IPS-15b (cell line): ENCODE measurements around the gene SPRR2A.
"Not testable (repeated sequence)": the region's sequence is repeated elsewhere in the genome, so short reads cannot be mapped to it uniquely, and the experiment has no call there.

Source experiments
- H3K27me3 ChIP-seq: one replicate; pipeline ENCODE4 v1.6.1; 2013; ENCODE audit warnings: low read length; ENCODE audit not compliant: control insufficient read depth, insufficient read depth
- H3K36me3 ChIP-seq: one replicate; pipeline ENCODE4 v1.6.1; 2013; ENCODE audit warnings: low read length; ENCODE audit not compliant: control insufficient read depth, insufficient read depth
- H3K4me1 ChIP-seq: one replicate; pipeline ENCODE4 v1.6.1; 2013; ENCODE audit warnings: mild to moderate bottlenecking, low read length; ENCODE audit not compliant: control insufficient read depth, insufficient read depth
- H3K4me3 ChIP-seq: one replicate; pipeline ENCODE4 v1.5.1; 2013; ENCODE audit warnings: low read depth, low read length
- H3K9ac ChIP-seq: one replicate; pipeline ENCODE4 v1.6.1; 2013; ENCODE audit warnings: low read depth, mild to moderate bottlenecking, low read length
- H3K9me3 ChIP-seq: one replicate; pipeline ENCODE4 v1.6.1; 2013; ENCODE audit warnings: mild to moderate bottlenecking, low read length; ENCODE audit not compliant: control insufficient read depth, insufficient read depth

The SPRR2A gene

DNA sequence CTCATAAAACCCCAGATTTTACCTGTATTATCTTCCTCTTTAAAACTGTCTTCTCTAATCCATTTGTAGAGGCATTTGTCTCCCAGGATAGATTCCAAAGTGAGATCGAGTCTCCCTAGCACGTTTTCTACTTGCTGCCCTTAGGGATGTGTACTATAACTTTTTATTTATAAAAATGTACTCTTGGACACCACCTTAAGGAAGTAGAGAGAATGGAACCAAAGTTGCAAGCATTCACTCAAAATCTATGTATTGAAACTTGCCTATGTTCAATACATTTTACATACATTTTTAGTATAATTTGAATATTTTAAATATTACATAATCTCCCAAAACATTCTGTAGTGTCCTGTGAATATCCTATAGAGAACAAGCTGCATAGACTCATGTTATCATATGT is 842 bp upstream of the SPRR2A start:
- H3K9ac ChIP-seq = no peak overlapping the region
- no peaks in the 10 kb centered on the region for H3K36me3 ChIP-seq
- H3K9me3 ChIP-seq = no peaks in the 10 kb centered on the region
- H3K27me3 ChIP-seq = no peaks in the 10 kb centered on the region
- no peaks in the 10 kb centered on the region for H3K4me1 ChIP-seq
- no peak overlapping the region for H3K4me3 ChIP-seq

DNA sequence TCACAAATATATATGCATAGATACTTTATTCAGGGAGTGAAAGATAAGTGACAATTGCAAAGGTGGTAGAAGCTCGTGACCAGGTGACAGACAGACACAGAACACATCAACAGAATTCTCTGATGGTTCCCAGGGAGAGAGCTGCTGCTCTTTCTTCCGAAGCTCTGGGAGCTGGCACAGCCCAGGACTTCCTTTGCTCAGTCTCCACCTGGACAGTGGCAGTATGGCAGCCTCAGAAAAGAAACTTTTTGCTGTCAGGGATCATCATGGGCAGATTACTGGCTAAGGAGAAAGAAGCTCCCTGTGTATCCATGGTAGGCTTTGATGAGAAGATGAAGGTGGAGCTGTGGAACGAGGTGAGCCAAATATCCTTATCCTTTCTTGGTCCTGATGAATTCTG is 1.2 kb downstream of the SPRR2A start:
- H3K27me3 ChIP-seq, H3K9me3 ChIP-seq, H3K4me1 ChIP-seq, H3K4me3 ChIP-seq, H3K9ac ChIP-seq, H3K36me3 ChIP-seq: not testable (repeated sequence)

DNA sequence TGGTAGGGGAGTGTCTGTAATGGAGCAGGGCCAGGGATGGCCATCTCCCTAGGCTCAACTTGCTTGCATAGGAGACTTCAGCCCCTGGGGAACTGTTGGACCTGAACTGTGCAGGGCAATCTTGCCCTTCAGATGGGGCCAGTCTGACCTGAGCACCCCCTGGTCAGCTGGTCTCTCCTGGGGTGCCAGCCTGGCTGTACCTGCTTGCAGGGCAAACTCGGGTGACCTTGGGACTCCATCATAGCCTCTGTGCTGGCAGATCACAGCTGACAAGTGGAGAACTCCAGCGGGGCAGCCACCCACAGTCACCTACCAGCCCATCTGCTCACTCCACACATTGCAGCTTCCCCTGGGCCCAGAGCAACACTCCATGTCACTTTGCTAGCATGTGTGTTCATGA is 8.1 kb downstream of the SPRR2A start:
- Histone ChIP-seq H3K4me3 (no peak overlapping the region), H3K36me3 (no peaks in the 10 kb centered on the region), H3K4me1 (no peaks in the 10 kb centered on the region), H3K9ac (no peak overlapping the region), H3K27me3 (no peaks in the 10 kb centered on the region), H3K9me3 (no peaks in the 10 kb centered on the region)

DNA sequence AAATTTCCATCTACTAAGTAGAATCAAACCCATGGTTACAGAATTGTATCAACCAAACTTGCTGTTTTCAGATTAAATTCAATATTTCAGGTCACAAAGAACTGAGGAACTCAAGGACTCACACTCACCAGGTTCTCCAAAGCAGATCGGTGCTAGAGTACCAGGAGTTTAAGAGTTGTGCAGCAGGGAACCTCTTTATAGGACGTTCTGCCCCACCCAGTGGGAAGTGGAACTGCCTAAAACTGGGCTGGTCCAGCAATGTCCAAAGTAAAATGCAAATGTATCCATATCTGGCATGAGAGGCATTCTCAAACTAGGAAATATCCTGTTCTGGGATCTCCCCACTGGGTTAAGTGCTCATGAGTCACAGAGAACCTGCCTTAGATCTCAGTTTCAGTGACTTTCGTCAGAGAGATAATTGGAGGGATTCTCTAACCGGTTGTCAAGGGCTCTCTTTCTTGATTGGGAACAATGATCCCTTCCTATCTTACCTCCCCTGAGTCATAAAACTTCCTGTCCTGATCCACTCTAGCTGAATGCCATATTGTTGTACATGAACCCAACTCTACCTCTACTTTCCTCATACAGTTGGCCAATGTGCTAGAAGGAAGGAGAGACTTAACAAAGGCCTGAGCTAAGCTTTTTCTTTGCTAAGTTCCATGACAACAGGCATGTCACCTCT is 16.2 kb downstream of the SPRR2A start, which contains the start of gene SPRR2D:
Gene SPRR2D (minus strand): TSS at position 171 of the 682 bp plus-strand sequence. CDS start 774 bp downstream, outside the sequence.
- no peaks in the 10 kb centered on the region for H3K27me3 ChIP-seq
- no peak within 1 kb of the TSS for H3K9ac ChIP-seq
- H3K9me3 ChIP-seq = no peaks in the 10 kb centered on the region
- H3K36me3 ChIP-seq = no peaks in the 10 kb centered on the region
- no peaks in the 10 kb centered on the region for H3K4me1 ChIP-seq
- H3K4me3 ChIP-seq = no peak within 1 kb of the TSS

DNA sequence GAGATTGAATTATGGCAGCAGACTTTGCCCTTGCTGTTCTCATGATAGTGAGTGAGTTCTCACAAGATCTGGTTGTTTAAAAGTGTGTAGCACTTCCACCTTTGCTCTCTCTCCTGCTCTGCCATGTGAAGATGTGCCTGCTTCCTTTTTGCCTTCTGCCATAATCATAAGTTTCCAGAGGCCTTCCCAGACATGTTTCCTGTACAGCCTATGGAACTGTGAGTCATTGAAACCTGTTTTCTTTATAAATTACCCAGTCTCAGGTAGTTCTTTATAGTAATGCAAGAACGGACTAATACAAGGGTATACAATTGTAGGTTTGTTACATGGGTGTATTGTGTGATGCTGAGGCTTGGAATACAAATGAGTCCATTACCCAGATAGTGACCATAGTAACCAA is 22.1 kb downstream of the SPRR2A start:
- Histone ChIP-seq H3K9ac (no peak overlapping the region), H3K36me3 (no peaks in the 10 kb centered on the region), H3K27me3 (no peaks in the 10 kb centered on the region), H3K9me3 (no peaks in the 10 kb centered on the region), H3K4me3 (no peak overlapping the region), H3K4me1 (no peaks in the 10 kb centered on the region)

DNA sequence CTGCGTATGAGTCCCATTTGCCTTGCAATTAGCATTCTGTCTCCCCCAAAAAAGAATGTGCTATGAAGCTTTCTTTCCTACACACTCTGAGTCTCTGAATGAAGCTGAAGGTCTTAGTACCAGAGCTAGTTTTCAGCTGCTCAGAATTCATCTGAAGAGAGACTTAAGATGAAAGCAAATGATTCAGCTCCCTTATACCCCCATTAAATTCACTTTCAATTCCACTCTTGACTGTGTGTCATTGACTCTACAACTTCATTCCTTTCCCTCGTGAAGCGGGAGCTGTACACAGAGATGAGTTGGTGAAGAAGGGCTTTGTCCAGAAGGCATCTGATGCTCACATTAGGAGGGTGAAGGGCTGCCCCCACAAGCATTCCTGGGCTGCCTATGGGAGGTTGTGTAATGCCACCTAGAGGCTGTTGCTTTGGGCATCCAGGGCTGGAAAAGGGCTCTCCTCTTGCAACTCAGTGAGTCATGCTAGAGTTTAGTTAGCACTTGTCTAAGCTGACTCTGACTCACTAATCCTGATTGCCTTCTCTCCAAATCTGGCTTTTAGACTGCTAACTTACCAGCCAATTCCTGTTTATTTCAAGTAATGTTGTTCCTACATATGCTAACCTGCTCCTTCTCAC is 24.5 kb downstream of the SPRR2A start:
- H3K27me3 ChIP-seq = no peaks in the 10 kb centered on the region
- H3K4me1 ChIP-seq = no peaks in the 10 kb centered on the region
- no peaks in the 10 kb centered on the region for H3K9me3 ChIP-seq
- H3K4me3 ChIP-seq = no peak overlapping the region
- H3K36me3 ChIP-seq = no peaks in the 10 kb centered on the region
- H3K9ac ChIP-seq = no peak overlapping the region

DNA sequence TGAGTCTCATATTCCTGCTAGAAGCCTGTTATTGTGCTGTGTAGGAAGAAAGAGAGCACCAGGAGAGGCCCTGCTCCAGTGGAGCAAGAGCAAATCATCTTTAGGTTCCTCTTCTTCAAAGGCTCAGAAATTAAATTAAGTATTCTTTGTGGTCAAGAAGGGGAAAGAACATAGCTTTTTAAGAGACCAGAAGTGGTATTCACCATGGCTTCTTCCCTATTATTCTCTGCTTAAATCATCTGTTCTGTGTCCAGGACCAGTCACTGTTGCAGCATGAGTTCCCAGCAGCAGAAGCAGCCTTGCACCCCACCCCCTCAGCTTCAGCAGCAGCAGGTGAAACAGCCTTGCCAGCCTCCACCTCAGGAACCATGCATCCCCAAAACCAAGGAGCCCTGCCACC is 25.2 kb downstream of the SPRR2A start:
- Histone ChIP-seq H3K9me3 (no peaks in the 10 kb centered on the region), H3K4me3 (no peak overlapping the region), H3K4me1 (no peaks in the 10 kb centered on the region), H3K27me3 (no peaks in the 10 kb centered on the region), H3K36me3 (no peaks in the 10 kb centered on the region), H3K9ac (no peak overlapping the region)

DNA sequence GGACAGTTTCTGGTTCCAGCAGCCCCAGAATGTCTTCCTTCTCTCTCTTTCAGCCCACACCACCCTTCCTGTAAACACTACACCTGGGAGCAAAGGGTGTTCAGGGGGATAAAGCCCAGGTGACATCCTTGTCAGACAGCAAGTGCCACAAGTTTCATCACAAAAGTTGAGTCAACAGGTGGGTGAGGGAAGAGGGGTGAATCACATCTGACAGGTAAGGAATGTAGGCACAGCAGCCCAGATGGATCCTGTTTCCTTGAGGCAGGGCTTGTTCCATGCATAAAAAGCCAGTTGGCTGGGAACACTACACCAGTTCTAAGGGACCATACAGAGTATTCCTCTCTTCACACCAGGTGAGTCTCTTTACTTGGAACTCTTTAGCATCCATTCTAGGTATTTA is 26.4 kb downstream of the SPRR2A start, which contains the start of gene SPRR1B:
Gene SPRR1B (plus strand): TSS at position 309 of the 400 bp plus-strand sequence. CDS start 1,143 bp downstream, outside the sequence.
- no peaks in the 10 kb centered on the region for H3K9me3 ChIP-seq
- no peaks in the 10 kb centered on the region for H3K27me3 ChIP-seq
- H3K36me3 ChIP-seq = no peaks in the 10 kb centered on the region
- H3K4me1 ChIP-seq = no peaks in the 10 kb centered on the region
- H3K4me3 ChIP-seq = no peak within 1 kb of the TSS
- no peak within 1 kb of the TSS for H3K9ac ChIP-seq

DNA sequence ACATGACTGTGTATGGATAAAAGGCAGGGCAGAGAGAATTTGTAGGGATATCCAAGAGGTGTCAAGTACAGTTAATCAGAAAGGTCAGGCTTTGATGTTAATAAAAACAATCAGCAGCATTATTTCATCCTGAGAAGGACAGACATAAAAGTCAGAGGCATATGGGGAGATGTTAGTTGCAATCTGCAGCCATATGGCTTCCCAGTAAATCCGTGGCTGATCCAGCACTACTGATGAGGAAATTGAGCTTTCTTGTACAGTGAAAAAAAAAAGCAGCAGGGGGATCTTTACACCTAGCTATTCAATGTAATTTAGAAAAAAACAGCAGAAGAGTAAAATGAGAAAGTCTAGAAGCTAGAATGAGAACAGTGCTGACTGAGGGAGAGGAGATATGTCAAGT is 28.5 kb downstream of the SPRR2A start:
- Histone ChIP-seq H3K9me3 (no peaks in the 10 kb centered on the region), H3K36me3 (no peaks in the 10 kb centered on the region), H3K9ac (no peak overlapping the region), H3K4me3 (no peak overlapping the region), H3K4me1 (no peaks in the 10 kb centered on the region), H3K27me3 (no peaks in the 10 kb centered on the region)

DNA sequence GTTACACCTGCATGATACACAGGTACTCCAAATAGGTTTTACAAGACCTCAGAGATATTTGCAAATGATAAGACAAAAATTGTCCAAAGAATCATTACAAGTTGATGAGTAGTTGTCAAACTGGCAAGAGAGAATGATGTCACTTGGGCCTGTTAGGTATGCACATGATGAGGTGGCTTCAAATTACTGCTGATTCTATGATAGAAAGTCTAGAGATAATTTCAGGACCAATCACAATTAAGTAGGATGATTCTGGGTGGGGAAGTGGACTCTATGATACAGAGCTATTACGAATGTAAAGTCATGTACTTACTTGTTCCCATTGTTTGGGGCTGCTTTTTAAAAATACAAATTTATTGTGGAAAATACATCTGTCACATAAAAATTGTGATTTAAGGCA is 31.5 kb downstream of the SPRR2A start:
- H3K36me3 ChIP-seq = no peaks in the 10 kb centered on the region
- H3K9ac ChIP-seq = no peak overlapping the region
- peaks cover 5% of the 10 kb centered on the region for H3K4me1 ChIP-seq
- H3K4me3 ChIP-seq = no peak overlapping the region
- no peaks in the 10 kb centered on the region for H3K9me3 ChIP-seq
- no peaks in the 10 kb centered on the region for H3K27me3 ChIP-seq

DNA sequence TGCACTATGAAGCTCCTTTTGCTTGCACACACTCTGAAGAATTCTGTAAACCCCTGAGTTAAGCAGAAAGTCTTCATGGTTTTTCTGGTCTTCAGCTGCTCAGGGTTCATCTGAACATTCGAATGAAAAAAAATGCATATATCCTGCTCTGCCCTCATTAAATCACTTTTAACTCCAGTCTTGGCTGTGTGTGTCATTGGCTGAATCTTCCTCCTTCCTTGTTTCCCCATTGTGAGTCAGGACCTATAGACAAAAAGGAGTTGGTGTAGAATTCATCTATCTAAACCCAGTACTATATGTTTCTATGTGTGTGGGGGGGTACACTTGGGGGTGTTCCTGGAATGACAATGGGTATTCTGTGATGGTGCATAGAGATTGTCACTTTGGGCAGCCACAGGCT is 32.9 kb downstream of the SPRR2A start:
- H3K4me3 ChIP-seq = no peak overlapping the region
- H3K9me3 ChIP-seq = no peaks in the 10 kb centered on the region
- H3K36me3 ChIP-seq = no peaks in the 10 kb centered on the region
- peaks cover 5% of the 10 kb centered on the region for H3K4me1 ChIP-seq
- no peak overlapping the region for H3K9ac ChIP-seq
- H3K27me3 ChIP-seq = no peaks in the 10 kb centered on the region

DNA sequence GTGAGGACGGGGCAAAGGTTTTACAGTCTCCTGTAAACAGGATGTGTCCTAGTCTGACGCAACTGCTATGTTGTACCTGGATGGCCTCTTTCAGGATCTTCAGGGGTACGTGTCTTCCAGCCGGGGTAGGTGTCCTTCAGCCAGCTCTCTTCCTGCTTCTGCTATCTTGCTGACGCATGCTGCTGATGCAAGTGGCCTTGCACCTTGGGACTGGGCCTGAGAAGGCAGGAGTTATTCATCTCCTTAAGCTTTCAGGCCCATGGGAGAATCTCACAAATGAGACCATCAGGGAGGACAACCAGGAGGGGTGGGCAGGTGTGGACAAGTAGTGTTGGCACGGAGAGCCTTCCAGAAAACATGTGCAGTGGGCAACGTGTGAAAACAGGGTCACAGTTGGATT is 34.2 kb downstream of the SPRR2A start:
- Histone ChIP-seq H3K4me3 (no peak overlapping the region), H3K9me3 (no peaks in the 10 kb centered on the region), H3K4me1 (peaks cover 5% of the 10 kb centered on the region), H3K36me3 (no peaks in the 10 kb centered on the region), H3K9ac (no peak overlapping the region), H3K27me3 (no peaks in the 10 kb centered on the region)
